ENCODE results near the gene PPP1R9A.
A peak's percentile ranks its signal among the peaks of the same experiment; 100 is the strongest.
"Not testable (repeated sequence)": the region's sequence is repeated elsewhere in the genome, so short reads cannot be mapped to it uniquely, and the experiment has no call there.

PPP1R9A gene

DNA sequence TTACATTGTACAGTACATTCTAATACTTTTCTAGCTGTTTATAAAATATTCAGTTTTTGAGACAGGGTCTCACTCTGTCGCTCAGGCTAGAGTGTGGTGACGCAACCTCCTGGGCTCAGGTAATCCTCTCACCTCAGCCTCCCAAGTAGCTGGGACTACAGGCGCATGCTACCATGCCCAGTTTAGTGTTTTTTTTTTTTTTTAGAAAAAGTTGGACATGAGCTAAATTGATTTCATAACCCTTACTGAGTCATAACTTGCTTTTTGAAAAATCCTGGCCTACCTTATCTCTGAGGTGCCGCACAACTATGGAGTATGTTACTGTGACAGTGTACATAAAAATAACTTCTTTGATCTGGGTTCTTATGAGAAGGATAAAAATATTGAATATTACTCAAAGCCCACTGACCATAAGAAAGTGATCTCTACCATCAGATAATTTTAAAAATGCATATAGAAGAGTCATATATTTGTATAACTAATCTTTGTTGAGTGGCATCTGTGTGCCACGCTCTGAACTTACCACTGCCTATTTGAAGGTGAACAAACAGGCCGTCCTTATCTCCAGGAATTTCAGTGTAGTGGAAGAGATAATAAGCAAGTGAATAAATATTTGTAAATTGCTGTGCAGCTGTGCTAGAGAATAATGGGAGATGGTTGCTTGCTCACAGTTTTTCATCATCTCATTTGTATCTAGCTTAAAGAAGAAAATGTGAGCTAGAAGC is 73.2 kb downstream of the PPP1R9A start:
- DNase-seq = no peak

DNA sequence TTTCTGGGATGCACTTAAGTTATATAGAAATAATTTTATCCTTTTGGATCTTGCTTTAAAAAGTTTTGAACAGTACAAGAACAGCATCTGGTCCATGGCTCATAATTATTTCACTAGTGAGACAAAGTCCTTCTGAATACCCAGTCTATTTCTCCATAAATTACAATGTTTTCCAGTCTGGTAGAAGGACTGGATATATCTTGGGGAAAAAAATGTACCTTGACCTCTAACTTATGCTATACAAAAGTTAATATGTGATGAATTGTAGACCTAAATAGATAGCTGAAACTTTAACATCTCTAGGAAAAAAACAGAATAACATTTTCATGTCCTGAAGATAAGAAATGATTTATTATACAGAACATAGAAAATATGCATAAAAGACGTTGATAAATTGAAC is 88.5 kb downstream of the PPP1R9A start:
- no peak for DNase-seq

DNA sequence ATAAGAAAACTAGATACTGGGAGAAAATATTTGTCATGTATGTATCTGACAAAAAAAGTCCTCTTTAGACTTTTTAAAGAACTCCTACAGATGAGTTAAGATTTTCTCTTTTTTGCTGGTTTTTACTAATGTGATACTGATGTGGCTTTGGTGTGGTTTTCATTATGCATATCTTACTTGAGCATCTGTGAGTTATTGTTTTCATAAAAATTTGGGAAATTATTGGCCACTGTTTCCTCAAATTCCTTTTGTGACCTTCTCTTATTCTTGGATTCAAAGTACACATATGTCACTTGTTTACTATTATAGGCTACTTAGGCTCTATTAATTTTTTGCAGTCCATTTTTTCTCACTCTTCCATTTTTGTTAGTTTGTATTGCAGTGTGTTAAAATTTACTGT is 89.0 kb downstream of the PPP1R9A start:
- DNase-seq = no peak

DNA sequence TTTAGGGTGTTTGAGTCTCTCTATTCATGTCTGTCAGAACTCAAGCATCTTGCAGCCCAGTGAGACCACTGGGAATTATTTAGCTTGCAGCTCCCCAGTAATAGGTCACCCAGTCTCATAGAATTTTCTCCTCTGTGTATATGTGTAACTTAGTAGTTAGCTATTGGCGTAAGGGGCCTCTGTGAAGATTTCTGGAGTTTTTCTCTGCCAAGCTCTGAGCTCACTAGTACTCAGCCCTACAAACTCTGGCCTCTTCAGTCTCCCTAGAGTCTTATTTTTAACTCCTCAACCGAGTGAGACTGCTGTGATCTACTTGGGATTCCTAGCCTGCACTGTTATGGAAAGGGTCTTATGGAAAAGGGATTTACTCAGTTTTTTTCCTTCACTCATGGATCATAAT is 90.2 kb downstream of the PPP1R9A start:
- DNase-seq = no peak

DNA sequence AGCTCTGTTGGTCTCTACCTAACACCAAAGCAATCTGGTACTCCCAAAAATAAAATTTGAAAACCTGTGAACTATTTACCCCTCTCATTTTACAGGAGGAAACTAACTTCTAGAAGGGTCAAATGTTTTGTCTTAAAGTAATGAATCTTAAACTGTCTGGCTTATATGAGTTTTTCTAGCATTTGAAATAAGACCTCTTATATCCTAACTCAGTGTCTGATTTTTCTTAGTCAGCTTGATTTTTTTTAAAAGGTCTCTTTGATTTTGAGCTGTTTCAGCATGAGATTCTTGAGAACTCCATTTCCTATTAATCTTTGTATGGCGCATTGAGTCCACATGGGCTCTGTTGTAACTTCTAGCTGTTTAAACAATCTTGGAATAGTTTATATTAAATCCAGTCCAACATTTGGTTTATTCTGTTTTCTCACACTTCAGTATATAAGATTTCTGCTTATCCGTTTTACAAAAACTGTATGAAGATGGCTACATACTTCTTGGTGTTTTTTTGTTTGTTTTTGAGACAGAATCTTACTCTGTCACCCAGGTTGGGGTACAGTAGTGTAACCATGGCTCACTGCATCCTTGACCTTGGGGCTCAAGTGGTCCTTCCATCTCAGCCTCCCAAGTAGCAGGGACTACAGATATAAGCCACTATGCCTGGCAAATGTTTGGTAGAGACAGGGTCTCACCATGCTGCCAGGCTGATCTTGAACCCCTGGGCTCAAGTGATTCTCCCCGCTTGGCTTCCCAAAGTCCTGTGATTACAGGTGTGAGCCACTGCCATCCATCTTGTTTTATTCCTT is 91.1 kb downstream of the PPP1R9A start:
- no peak for DNase-seq

DNA sequence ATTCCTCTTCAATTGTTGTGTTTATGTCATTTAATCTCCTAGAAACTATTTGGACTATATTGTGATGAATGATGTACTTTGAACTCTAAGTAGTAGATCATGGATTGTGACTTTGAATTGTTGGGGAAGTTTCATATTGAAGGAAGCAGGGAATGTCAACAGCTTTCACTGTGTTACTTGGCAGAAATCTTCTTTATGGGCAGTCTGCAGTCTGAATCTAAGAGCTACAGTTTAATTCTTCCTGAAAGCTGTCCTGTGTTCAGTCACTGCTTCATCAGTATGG is 91.6 kb downstream of the PPP1R9A start:
- DNase-seq = no peak

DNA sequence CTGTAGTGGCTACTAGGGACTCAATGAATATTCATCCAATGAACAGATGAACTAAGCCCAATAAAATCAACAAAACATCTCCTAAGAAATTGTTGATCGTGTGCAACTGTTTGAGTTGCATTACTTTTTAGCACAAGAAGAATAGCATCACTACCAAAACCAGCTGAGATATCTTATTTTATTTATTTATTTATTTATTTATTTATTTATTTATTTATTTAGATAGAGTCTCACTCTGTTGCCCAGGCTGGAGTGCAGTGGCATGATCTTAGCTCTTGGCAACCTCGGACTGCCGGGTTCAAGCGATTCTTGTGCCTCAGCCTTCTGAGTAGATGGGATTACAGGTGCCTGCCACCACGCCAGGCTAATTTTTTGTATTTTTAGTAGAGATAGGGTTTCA is 92.2 kb downstream of the PPP1R9A start:
- not testable (repeated sequence) for DNase-seq

DNA sequence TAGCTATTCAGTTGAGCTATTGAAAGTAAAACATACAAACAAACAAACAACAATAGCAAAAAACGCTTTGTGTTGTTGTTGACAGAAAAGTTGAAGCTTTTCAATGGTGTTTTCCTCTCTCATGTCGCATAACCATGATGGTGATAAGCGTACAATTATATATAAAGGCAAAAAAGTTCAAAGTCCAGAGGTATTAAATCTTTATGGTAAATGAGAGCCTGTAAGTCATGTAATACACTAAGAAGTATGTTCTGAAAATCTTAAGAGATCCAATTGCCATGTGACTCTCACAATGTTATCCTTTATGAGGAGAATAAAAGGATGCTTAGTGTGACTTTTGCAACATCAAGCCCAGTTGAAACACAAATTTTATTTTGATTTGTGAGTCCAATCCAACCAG is 93.9 kb downstream of the PPP1R9A start:
- no peak for DNase-seq

DNA sequence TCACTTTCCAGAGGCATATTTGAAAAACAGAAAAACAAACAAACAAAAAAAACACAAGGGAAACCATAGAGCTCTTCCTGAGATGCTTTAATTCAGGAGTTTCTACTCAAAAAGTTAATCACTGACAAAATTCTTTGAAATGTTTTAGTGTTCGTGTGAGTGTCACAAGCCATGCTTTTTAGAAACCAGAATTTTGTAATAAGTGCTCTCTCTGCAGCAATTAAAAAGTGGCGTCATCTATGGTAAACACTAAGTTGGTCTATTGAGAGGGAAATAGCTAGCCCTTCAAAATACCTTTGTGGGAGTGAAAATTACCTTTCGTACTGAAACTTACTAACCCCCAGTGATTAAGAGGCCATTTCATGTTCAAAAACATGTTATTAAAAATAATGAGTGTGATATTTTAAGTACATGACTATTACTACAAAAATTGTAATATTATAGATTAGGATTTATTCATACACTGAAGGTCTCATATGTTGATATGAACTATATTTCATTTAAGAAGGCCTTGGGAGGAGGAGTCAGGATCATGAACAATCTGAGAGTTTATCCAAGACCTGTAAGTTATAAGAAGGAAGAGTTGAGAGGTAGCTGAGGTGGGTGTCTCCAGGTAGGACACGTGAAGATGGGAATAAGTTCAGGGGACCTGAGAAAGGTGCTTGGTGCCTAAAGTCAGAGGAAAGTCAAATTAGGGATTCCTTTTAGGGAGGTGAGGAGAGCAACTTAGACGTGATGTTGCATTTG is 94.6 kb downstream of the PPP1R9A start:
- DNase-seq = no peak

DNA sequence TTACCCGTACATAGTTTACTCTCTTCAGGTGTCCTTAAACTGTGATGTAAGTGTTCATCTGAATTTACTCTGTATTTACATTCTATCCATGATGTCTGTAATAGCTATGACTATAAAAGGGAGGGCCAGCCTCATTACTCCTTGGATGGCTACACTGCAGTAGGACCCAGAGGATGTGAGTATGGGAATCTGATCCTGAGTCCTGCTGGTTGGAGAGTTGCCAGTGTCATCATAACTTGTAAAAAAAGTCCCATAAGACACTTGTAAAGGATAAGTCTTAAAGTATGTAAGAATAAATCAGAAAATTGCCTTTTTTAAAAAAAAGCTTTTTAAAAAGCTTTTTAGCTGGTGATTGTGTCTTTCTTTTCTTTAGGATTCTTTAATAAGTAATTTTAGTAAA is 95.4 kb downstream of the PPP1R9A start:
- no peak for DNase-seq

DNA sequence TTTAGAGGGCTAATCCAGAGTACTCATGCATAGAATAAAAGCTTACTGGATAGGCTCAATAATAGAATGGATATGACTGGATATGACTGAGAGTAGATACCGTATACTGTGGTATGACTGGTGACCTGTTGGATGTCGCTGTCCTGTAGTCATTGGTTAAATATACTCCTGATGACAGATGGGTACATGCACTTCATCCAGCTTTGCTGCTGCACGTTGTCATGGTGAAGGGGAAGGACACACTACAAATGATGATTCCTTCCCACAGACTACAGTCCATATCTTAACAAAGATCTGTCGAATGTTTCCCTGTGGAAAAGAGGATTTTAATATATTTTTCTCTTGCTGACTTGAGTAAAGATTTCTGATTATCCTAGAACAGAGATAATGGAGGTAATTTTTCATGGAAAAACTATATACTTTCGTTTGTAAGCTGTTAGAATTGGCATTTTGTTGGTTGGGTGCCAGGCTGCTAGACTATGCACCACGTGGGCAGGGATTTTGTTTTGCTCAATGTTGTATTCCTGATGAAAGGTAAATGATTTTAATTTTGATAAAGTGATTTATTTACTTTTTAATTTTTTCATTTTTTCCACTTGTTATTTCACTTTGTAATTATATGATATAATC is 97.3 kb downstream of the PPP1R9A start:
- peak; percentile 50 for DNase-seq

DNA sequence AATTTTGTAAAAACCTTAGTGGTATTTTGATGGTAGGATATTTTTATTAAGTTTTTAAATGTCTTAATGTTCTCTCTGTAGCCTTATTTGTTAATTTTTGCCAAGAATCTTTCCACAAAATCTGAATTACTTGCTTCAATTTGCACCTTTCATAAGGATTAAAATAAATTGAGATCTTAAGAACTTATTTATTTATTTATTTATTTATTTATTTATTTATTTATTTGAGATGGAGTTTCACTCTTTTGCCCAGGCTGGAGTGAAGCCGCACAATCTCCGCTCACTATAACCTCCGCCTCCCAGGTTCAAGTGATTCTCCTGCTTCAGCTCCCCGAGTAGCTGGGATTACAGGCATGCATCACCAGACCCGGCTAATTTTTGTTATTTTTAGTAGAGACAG is 98.6 kb downstream of the PPP1R9A start:
- DNase-seq = no peak

DNA sequence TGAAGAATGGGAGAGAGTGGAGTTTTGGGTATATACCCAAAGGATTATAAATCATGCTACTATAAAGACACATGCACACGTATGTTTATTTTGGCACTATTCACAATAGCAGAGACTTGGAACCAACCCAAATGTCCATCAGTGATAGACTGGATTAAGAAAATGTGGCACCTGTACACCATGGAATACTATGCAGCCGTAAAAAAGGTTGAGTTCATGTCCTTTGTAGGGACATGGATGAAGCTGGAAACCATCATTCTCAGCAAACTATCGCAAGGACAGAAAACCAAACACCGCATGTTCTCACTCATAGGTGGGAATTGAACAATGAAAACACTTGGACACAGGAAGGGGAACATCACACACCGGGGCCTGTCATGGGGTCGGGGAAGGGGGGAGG is 101.4 kb downstream of the PPP1R9A start:
- DNase-seq = not testable (repeated sequence)

DNA sequence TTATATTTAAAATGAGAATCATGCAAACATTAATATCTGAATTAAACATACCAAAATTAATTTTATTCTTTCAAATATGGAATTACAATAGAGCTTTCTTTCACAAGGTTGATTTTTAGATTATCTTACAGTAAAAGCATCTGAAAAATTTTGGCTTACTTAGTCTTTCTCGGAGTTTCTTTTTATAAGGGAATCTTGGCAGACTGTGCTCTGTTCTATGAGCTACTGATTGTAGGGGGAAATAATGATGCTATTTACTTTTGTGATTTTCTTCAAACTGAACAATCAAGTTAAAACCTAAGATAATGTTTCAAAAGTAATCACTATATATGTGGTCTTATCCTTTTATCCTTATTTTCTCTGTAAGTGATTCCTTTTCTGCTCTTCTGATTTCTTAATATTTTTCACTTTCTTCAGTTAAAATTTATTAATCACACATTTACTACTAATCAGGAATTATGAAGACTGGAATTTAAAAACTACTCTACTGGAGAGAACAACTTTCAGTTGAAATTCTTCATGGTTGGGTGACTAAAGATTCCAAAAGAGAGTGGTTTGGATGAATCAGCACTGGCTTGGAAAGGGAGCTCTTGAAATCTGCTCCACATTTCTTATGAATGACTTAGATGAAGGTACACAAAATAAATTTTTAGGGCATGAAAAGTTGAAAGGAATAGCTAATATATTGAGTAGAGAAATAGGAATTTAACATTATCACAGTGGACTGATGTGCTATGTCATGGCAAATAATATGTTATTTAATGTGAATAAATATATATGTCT is 103.9 kb downstream of the PPP1R9A start:
- DNase-seq = no peak

DNA sequence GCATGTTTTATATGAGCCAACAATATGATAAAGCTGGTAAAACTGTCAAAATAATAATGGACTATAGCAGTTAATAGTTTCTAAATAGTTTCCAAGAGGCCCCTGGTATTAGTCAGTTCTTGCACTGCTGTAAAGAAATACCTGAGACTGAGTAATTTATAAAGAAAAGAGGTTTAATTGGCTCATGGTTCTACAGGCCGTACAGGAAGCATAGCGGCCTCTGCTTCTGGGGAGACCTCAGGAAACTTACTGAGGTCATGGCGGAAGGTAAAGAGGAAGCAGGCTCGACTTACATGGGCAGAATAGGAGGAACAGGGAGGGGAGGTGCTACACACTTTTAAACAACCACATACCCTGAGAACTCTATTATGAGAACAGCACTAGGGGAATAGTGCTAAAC is 104.6 kb downstream of the PPP1R9A start:
- DNase-seq = no peak

DNA sequence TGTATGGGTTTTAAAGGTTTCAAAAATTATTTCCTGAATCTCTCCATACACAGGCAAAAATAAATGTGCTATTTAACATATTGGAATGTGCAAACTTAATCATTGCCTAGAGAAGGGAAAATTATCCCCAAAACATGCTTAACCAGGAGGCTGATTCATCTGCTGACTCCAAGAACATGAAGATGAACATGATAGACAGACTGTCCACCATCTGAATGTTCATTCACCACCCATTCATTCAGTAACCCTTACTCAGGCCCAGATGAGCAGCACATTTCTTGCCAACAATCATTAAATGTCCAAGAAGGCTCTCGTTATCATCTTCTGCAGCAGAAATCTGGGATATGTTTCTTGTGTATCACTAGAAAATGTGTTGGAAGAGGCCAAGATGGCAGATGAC is 110.6 kb downstream of the PPP1R9A start:
- no peak for DNase-seq

DNA sequence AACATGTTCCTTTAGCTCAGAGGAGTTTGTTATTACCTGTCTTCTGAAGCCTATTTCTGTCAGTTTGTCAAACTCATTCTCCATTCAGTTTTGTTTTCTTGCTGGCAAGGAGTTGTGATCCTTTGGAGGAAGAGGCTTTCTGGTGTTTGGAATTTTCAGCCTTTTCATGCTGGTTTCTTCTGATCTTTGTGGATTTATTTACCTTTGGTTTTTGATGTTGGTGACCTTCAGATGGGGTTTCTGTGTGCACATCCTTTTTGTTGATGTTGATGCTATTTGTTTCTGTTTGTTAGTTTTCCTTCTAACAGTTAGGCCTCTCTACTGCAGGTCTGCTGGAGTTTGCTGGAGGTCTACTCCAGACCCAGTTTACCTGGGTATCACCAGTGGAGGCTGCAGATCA is 118.6 kb downstream of the PPP1R9A start:
- DNase-seq = no peak

DNA sequence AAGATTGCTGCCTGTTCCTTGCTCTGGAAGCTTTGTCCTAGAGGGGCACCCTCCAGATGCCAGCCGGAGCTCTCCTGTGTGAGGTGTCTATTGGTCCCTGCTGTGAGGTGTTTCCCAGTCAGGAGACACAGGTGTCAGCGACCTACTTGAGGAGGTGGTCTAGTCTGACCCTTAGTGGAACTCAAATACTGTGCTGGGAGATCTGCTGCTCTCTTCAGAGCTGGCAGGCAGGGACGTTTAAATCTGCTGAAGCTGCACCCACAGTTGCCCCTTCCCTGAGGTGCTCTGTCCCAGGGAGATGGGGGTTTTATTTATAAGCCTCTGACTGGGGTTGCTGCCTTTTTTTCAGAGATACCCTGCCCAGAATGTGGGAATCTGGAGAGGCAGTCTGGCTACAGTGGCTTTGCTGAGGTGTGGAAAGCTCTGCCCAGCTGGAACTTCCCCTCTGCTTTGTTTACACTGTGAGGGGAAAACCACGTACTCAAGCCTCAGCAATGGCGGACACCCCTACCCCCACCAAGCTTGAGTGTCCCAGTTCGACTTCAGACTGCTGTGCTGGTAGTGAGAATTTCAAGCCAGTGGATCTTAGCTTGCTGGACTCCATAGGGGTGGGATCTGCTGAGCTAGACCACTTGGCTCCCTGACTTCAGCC is 119.2 kb downstream of the PPP1R9A start:
- DNase-seq = peak; percentile 12

DNA sequence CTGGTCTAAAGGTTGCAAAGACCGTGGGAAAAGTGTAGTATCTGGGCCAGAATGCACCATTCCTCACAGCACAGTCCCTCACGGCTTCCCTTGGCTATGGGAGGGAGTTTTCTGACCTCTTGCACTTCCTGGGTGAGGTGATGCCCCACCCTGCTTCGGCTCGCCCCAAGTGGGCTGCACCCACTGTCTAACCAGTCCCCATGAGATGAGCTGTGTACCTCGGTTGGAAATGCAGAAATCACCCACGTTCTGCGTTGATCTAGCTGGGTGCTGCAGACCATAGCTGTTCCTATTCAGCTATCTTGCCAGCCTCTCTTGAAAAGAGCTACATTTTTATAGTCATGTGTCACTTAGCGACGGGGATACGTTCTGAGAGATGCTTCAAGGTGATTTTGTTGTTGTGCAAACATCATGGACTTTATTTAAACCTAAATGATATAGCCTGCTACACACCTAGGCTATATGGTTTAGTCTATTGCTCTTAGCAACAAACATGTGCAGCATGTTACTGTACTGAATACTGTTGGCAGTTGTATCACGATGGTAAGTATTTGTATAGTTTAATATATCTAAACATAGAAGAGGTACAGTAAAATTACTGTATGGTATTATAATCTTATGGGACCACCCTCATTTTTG is 120.0 kb downstream of the PPP1R9A start:
- no peak for DNase-seq

DNA sequence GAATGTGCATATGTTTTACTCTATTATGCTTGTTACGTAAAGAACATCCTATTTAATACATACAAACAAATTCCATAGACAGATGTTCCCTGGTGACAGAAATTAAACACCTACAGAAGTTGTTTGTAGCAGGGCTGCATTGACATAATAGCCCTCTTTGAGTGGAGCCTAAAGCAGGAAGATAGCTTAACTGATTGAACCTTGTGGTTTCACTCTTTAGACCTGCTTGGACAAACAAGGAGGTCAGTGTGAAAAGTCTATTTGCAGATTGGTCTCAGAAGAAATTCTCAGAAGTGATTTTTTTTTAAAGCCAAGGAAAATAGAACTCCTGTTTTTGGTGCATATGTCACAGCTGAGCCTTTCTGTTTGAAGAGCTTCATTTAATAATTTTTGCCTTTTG is 121.3 kb downstream of the PPP1R9A start:
- no peak for DNase-seq

DNA sequence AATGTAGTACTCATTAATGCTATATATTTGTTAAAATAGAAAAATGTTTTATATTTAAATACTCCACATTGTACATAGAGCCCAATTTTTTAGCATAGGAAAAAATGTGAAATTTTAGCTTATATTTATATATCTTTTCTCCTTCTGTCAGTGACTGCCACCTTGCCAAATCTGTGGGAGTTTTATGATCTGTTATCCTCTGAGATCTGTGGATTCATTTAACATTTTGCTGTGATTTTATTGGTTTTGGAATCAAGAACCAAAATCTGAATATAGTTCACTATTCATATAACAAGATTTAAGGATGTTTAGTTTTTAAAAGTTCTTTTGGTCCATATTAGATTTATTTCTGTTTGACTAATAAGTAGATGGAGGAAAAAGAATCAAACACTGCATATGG is 127.9 kb downstream of the PPP1R9A start:
- no peak for DNase-seq

DNA sequence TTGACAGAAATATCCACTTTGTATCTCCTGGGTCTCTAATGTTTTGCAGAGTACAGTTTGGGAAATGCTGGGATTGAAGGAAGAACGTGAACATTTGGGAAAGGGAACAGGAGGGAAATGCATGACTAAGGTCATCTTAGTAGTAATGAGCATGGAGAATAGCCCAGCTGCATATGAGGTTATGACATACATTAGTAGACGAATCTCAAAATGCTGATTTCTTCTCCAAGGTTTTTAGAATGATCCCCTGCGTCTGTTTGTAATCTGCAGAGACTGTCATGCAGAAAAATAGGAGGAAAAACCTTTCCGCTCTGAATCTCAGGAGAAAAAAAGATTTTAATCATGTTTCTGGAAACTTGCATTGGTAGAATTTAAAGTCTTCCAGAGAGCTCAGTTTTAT is 133.6 kb downstream of the PPP1R9A start:
- DNase-seq = no peak
